ENCODE measurements around the gene FCHSD2.

Gene FCHSD2

GRCh38 chr11:72962084-72962483 lies 180.0 kb downstream of the FCHSD2 start:
- DNase-seq, result no peak

GRCh38 chr11:72959998-72960731 lies 182.0 kb downstream of the FCHSD2 start:
- no peak for DNase-seq

- DNase-seq, result no peak
Observed at GRCh38 chr11:72958791-72959190, 183.3 kb downstream of the FCHSD2 start.

- no peak for DNase-seq
Observed at GRCh38 chr11:72955466-72955865, 186.7 kb downstream of the FCHSD2 start.

- DNase-seq, result no peak
Observed at GRCh38 chr11:72954860-72955259, 187.3 kb downstream of the FCHSD2 start.

GRCh38 chr11:72953637-72954036 lies 188.5 kb downstream of the FCHSD2 start:
- no peak for DNase-seq

GRCh38 chr11:72951888-72952287 lies 190.2 kb downstream of the FCHSD2 start:
- no peak for DNase-seq

GRCh38 chr11:72951193-72951592 lies 190.9 kb downstream of the FCHSD2 start:
- DNase-seq, result no peak

GRCh38 chr11:72950685-72951084 lies 191.4 kb downstream of the FCHSD2 start:
- no peak for DNase-seq

- no peak for DNase-seq
Observed at GRCh38 chr11:72947229-72947628, 194.9 kb downstream of the FCHSD2 start.

GRCh38 chr11:72943664-72944063 lies 198.5 kb downstream of the FCHSD2 start:
- no peak for DNase-seq

- DNase-seq, result no peak
Observed at GRCh38 chr11:72940417-72940816, 201.7 kb downstream of the FCHSD2 start.

- no peak for DNase-seq
Observed at GRCh38 chr11:72939031-72939430, 203.1 kb downstream of the FCHSD2 start.

GRCh38 chr11:72937439-72937838 lies 204.7 kb downstream of the FCHSD2 start:
- no peak for DNase-seq

GRCh38 chr11:72935700-72936099 lies 206.4 kb downstream of the FCHSD2 start:
- no peak for DNase-seq

GRCh38 chr11:72932132-72932570 lies 210.0 kb downstream of the FCHSD2 start:
- no peak for DNase-seq

GRCh38 chr11:72930008-72930407 lies 212.1 kb downstream of the FCHSD2 start:
- DNase-seq, result no peak

GRCh38 chr11:72929256-72929655 lies 212.9 kb downstream of the FCHSD2 start:
- no peak for DNase-seq

GRCh38 chr11:72927380-72927779 lies 214.7 kb downstream of the FCHSD2 start:
- no peak for DNase-seq

- DNase-seq, result no peak
Observed at GRCh38 chr11:72926076-72926475, 216.0 kb downstream of the FCHSD2 start.

GRCh38 chr11:72925656-72926055 lies 216.5 kb downstream of the FCHSD2 start:
- no peak for DNase-seq

- no peak for DNase-seq
Observed at GRCh38 chr11:72924568-72925190, 217.4 kb downstream of the FCHSD2 start.

GRCh38 chr11:72921028-72921716 lies 220.9 kb downstream of the FCHSD2 start:
- DNase-seq, result no peak

GRCh38 chr11:72920001-72920400 lies 222.1 kb downstream of the FCHSD2 start:
- DNase-seq, result no peak

Data from CD4-positive, alpha-beta T cell treated with Interleukin-6 for 4 hours (primary cell).